Activated B cell treated with CpG ODN at 0.5 μM for 24 hours (primary cell): Measurements from ENCODE around the gene PDCD4. TPM values are rescaled to one million over a fixed set of nuclear protein-coding genes. Genes with fewer than 3 reads are reported as not detected.

Source experiments
- ATAC-seq: fragments of 200-7000 bp; cut with Tn5 transposase; one replicate; pipeline ENCODE4 v1.10.0; 2021; ENCODE audit warnings: low read depth, mild to moderate bottlenecking, moderate library complexity
- CTCF ChIA-PET: fragments of 350-600 bp; sonication (Branson Sonifier 250); formaldehyde crosslinking; loops from one replicate; lab custom pipeline; 2021; ENCODE audit warnings: antibody characterized with exemption; lab: Charles Lee
- POLR2A ChIA-PET: fragments of 350-600 bp; sonication (Branson Sonifier 250); formaldehyde crosslinking; loops from one replicate; lab custom pipeline; 2021; ENCODE audit warnings: antibody characterized with exemption; lab: Charles Lee
- DNase-seq: peaks from one replicate; pipeline ENCODE4 v3.0.0; 2022
- H3K27ac Mint-ChIP-seq: one replicate; pipeline ENCODE4 v1.8.0; 2020; ENCODE audit warnings: mixed read lengths
- H3K27me3 Mint-ChIP-seq: one replicate; pipeline ENCODE4 v1.8.0; 2021; ENCODE audit warnings: mixed read lengths
- H3K36me3 Mint-ChIP-seq: one replicate; pipeline ENCODE4 v1.8.0; 2021; ENCODE audit warnings: low read depth, mixed read lengths
- H3K4me1 Mint-ChIP-seq: one replicate; pipeline ENCODE4 v1.8.0; 2021; ENCODE audit warnings: mixed read lengths
- H3K4me3 Mint-ChIP-seq: one replicate; pipeline ENCODE4 v1.8.0; 2020; ENCODE audit warnings: mild to moderate bottlenecking, mixed read lengths
- H3K9me3 Mint-ChIP-seq: one replicate; pipeline ENCODE4 v1.8.0; 2020; ENCODE audit warnings: mixed read lengths
- intact Hi-C: fragments of 100-400 bp; cut with micrococcal nuclease; formaldehyde crosslinking; loops from one replicate; pipeline ENCODE4 v1.15.1; 2024
- total RNA-seq: library from RNA; stranded (reverse); gene quantifications from 2 replicates; pipeline ENCODE4 v1.2.3, GENCODE V29; 2022
- TF ChIP-seq, protein P1 (sequence below): fragments of 200-600 bp; IDR thresholded peaks from one replicate; pipeline ENCODE4 v1.8.0; 2022; ENCODE audit warnings: antibody characterized with exemption, mild to moderate bottlenecking

PDCD4 gene
- total RNA-seq, result 143 and 145 TPM in 2 replicates

DNA sequence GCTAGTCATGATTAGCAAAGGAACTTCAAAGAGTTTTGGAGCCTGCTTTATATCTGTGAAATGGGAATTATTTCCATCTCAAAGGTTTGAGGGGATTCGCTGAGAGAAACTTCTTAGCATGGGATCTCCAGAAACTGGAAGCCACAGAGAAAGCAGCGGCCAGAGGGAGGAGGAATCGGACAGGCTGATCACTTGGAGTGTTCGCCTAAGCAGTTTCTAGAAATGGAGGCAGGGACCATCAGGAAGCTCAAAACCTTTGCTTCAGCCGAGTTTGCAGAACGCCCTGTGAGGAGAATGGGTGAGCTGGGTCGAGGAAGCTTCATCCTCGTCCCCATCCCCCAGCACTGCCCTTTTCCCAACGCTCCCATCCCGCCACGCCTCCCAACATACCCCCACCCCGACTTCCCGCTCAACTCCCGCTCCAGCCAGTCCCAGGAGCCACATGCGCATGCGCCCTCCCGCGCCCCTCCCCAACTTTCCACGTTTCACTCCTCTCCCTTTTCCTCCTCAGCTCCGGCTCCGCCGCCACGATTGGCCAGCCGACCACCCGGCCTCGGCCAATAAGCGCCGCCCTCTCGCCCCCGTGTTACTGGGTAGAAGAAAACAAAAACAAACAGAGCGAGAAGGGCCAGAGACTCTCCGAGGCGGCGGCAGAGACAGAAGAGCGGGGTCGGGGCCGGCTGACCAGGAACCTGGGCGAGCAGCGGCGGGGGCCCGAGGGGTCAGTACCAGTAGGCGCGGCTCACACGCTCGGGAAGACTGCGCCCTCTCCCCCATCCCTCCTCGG is at the start of gene PDCD4:
TSS of gene PDCD4 (plus strand) at position 631 of the 787 bp plus-strand sequence. CDS start 4,100 bp downstream, outside the sequence.
- ChIA-PET POLR2A (interaction anchor here (0.6 to 3.5 kb wide), 24 partner anchors 9 to 565 kb away, joined by 3 to 107 read pairs (median 5); partner anchors contain the start of genes BBIP1 and SHOC2), CTCF (interaction anchor here (1.0 to 1.2 kb wide), 2 partner anchors 29 to 68 kb away, joined by 9 to 16 read pairs; no protein-coding TSS in a partner anchor)
- ATAC-seq, result peak; percentile 71
- H3K27ac Mint-ChIP-seq, result peak within 1 kb of the TSS; percentile 97
- H3K4me1 Mint-ChIP-seq, result peaks cover 76% of the 10 kb centered on the region
- H3K27me3 Mint-ChIP-seq, result no peaks in the 10 kb centered on the region
- no peaks in the 10 kb centered on the region for H3K9me3 Mint-ChIP-seq
- H3K4me3 Mint-ChIP-seq, result peak within 1 kb of the TSS; percentile 94
- intact Hi-C loops, result loop anchor here (1.0 to 5.0 kb wide), 8 partner anchors 7 to 864 kb away; partner anchors contain the start of genes ADD3, BBIP1, MXI1 and SHOC2
- TF ChIP-seq, protein P1, sequence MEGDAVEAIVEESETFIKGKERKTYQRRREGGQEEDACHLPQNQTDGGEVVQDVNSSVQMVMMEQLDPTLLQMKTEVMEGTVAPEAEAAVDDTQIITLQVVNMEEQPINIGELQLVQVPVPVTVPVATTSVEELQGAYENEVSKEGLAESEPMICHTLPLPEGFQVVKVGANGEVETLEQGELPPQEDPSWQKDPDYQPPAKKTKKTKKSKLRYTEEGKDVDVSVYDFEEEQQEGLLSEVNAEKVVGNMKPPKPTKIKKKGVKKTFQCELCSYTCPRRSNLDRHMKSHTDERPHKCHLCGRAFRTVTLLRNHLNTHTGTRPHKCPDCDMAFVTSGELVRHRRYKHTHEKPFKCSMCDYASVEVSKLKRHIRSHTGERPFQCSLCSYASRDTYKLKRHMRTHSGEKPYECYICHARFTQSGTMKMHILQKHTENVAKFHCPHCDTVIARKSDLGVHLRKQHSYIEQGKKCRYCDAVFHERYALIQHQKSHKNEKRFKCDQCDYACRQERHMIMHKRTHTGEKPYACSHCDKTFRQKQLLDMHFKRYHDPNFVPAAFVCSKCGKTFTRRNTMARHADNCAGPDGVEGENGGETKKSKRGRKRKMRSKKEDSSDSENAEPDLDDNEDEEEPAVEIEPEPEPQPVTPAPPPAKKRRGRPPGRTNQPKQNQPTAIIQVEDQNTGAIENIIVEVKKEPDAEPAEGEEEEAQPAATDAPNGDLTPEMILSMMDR, result no peak
- peak; percentile 87 for DNase-seq
- peaks cover 17% of the 10 kb centered on the region for H3K36me3 Mint-ChIP-seq

DNA sequence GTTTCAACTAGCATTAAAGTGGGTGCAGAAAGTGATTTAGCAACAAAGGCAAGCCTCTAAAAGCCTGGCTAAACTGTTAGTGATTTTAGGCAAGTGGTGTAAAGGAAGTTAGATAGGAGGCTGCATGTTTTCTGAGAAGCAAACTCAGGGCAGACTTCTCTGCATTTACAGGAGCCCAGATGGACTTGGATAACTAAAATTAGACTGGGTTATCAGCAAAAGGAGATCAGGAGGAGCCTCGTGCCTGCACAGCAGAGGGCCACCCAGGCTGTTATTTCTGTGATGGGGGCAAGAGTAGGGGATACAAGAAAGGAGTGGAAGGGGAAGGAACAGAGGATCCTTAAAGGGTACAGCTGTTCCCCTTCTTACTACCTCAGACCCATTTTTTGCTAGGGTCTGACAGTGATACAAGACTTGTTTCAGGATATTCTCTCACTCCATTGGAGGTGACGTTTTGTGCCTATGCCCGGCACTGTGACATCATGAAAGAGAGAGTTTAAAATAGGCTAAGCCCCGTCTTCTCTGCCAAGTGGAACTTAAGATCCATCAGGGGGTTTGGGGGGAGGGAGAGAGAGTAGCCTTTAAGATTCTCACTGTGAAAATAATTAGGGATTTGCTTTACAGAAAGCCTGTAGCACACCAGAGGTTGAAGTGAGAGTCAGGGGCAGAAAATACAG is 49.6 kb upstream of the PDCD4 start:
- intact Hi-C loops, result loop anchor here (2.0 kb wide), 1 partner anchor 21 kb away; no protein-coding TSS in a partner anchor
- H3K27ac Mint-ChIP-seq, result no peak overlapping the region
- ChIA-PET POLR2A (no interaction called here), CTCF (interaction anchor here (1.3 kb wide), 1 partner anchor 42 kb away, joined by 3 read pairs; no protein-coding TSS in a partner anchor)
- DNase-seq, result no peak
- H3K4me3 Mint-ChIP-seq, result no peak overlapping the region
- no peaks in the 10 kb centered on the region for H3K27me3 Mint-ChIP-seq
- TF ChIP-seq, protein P1, result no peak
- H3K36me3 Mint-ChIP-seq, result no peaks in the 10 kb centered on the region
- ATAC-seq, result no peak
- peaks cover 36% of the 10 kb centered on the region for H3K4me1 Mint-ChIP-seq
- no peaks in the 10 kb centered on the region for H3K9me3 Mint-ChIP-seq

DNA sequence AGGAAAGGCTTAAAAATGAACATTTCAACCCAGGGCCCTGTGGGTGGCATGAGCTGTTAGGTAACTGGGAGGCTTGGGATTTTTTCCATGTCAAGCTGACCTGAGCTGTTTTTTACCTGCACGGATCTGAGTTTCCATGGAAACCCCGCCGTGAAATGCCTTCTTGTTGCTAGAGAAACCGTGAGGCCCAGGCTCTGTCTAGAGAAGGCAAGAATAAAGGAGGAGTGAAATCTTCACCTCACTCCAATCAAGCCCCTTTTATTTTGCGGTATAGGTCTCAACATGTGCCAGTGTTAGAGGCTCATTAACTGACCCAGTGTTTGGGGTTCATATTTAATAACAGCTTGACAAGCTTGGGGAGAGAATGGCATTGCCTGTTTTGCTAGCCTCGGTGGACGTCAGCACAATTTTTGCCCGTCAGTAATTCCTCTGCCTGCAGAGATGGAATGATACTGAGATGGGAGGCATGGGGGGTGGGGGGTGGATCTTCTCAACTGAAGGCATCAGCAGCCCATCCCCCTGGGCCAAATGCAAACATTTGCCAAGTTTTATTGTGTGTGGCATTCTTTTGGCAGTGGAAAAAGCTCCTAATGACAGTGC is 48.9 kb upstream of the PDCD4 start:
- POLR2A ChIA-PET, result interaction anchor here (0.7 to 1.1 kb wide), 3 partner anchors 19 to 50 kb away, joined by 3 to 4 read pairs (median 4); no protein-coding TSS in a partner anchor
- intact Hi-C loops, result loop anchor here (2.0 kb wide), 1 partner anchor 20 kb away; no protein-coding TSS in a partner anchor
- Mint-ChIP-seq H3K4me1 (peaks cover 31% of the 10 kb centered on the region), H3K27ac (no peak overlapping the region), H3K36me3 (no peaks in the 10 kb centered on the region), H3K27me3 (no peaks in the 10 kb centered on the region), H3K9me3 (no peaks in the 10 kb centered on the region), H3K4me3 (no peak overlapping the region)
- TF ChIP-seq, protein P1, result no peak
- CTCF ChIA-PET, result interaction anchor here (1.3 kb wide), 1 partner anchor 42 kb away, joined by 3 read pairs; no protein-coding TSS in a partner anchor
- no peak for ATAC-seq
- no peak for DNase-seq

DNA sequence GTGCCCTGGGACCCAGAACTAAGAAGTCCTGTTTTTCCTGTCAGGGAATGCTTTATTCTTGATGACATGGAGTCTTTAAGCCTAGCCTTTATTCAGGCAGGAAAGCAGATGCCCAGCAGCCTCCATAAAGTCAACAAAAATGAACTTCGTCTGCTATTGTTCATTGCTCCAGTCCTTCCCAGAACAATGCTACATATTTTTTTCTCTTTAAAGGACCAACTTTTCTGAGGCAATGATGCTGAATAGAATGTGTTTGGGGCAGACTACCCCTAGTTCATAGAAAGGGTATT is 47.6 kb upstream of the PDCD4 start:
- H3K9me3 Mint-ChIP-seq, result no peaks in the 10 kb centered on the region
- H3K27me3 Mint-ChIP-seq, result no peaks in the 10 kb centered on the region
- intact Hi-C loops, result no loop called here
- ATAC-seq, result no peak
- no peak overlapping the region for H3K27ac Mint-ChIP-seq
- H3K4me1 Mint-ChIP-seq, result peaks cover 31% of the 10 kb centered on the region
- no peaks in the 10 kb centered on the region for H3K36me3 Mint-ChIP-seq
- TF ChIP-seq, protein P1, result no peak
- ChIA-PET POLR2A (interaction anchor here (1.0 to 1.1 kb wide), 2 partner anchors 18 to 49 kb away, joined by 3 to 4 read pairs; no protein-coding TSS in a partner anchor), CTCF (no interaction called here)
- H3K4me3 Mint-ChIP-seq, result no peak overlapping the region
- no peak for DNase-seq
